Right lobe of liver (tissue), 6 donors: ENCODE results near the gene KCNG4. TPM values are rescaled to one million over a fixed set of nuclear protein-coding genes. Genes with fewer than 3 reads are reported as not detected.

Source experiments
- ATAC-seq, 4 donors: fragments of 200-7000 bp; cut with Tn5 transposase; one replicate each; pipeline ENCODE4 v1.9.1; 2020; ENCODE audit warnings: mild to moderate bottlenecking in 4 of 4, moderate library complexity in 4 of 4
- DNase-seq, 3 donors: peaks; one replicate each; pipeline ENCODE4 v3.0.0-alpha.2; 2020
- H3K27ac ChIP-seq, 3 donors: fragments of 200-600 bp; one replicate each; pipeline ENCODE4 v1.8.0; 2022
- H3K27me3 ChIP-seq, 2 donors: fragments of 200-600 bp; one replicate each; pipeline ENCODE4 v1.8.0; 2022
- H3K36me3 ChIP-seq, 4 donors: fragments of 200-600 bp; sonication (generic) in 1 of 4; one replicate each; pipeline versions ENCODE4 v1.5.1 to v1.8.0; 2017 to 2022; ENCODE audit warnings: control low read depth in 1 of 4
- H3K4me1 ChIP-seq, 4 donors: fragments of 200-600 bp; sonication (generic) in 1 of 4; one replicate each; pipeline versions ENCODE4 v1.5.1 to v1.8.0; 2017 to 2022; ENCODE audit warnings: control low read depth in 1 of 4
- H3K4me3 ChIP-seq, 3 donors: fragments of 200-600 bp; one replicate each; pipeline ENCODE4 v1.8.0; 2022
- H3K9me3 ChIP-seq, 4 donors: fragments of 200-600 bp; sonication (generic) in 1 of 4; one replicate each; pipeline versions ENCODE4 v1.5.1 to v1.8.0; 2017 to 2022; ENCODE audit warnings: control low read depth in 1 of 4
- CTCF ChIP-seq, 4 donors: fragments of 200-600 bp in 3 of 4; fragments of 450-650 bp in 1 of 4; IDR thresholded peaks; one replicate each; pipeline versions ENCODE4 v1.5.1 to v1.8.0; 2016 to 2022; ENCODE audit warnings: antibody characterized with exemption in 4 of 4, mild to moderate bottlenecking in 2 of 4
- POLR2A ChIP-seq: fragments of 450-650 bp; IDR thresholded peaks from one replicate; pipeline ENCODE4 v1.6.1; 2017; ENCODE audit warnings: antibody characterized with exemption, mild to moderate bottlenecking
- WGBS: methylation state at CpG from one replicate; pipeline ENCODE4 v1.1.6; 2018; ENCODE audit warnings: low coverage, low lambda C conversion rate; ENCODE audit not compliant: insufficient coverage; ENCODE audit errors: missing lambda C conversion rate; 5-methylcytosine and 5-hydroxymethylcytosine counted together
- intact Hi-C, 2 donors: fragments of 100-400 bp; cut with DNase I; formaldehyde crosslinking; loops; one replicate each; pipeline versions ENCODE4 v1.11.2 to v1.14.1; 2022
- total RNA-seq, 6 experiments: library from RNA; depleted of rRNA in 2 of 6; stranded (reverse); fragments of >200 nt in 2 of 6; fragmentation: NEBNext Ultra II Directional in 3 of 6; extraction: Animal tissue kit (Norgen Biotek cat#: 25700) in 3 of 6; gene quantifications; one replicate each; pipeline versions ENCODE4 v1.1.0 to v1.2.4, GENCODE V29; 2016 to 2023
- donor health status: DM: no; HTN: yes; CAD: no.
- donor health status: DM: no; HTN: no; CAD: no.
- donor health status: DM: no; HTN: no; CAD: no.
- donor health status: DM: no; HTN: yes; CAD: no.
- donor health status: DM: no; HTN: yes; CAD: no.

The KCNG4 gene
- total RNA-seq, 6 experiments from 2014 or later = not detected

- Histone ChIP-seq H3K9me3 (no peaks in the 10 kb centered on the region), H3K4me3 (no peak overlapping the region), H3K4me1 (no peaks in the 10 kb centered on the region), H3K27me3 (no peaks in the 10 kb centered on the region), H3K36me3 (no peaks in the 10 kb centered on the region), H3K27ac (no peak overlapping the region)
- ATAC-seq (no peak), DNase-seq (no peak)
- TF ChIP-seq CTCF (IDR thresholded peaks at IDR 0.05) (no peak), POLR2A (no peak)
- intact Hi-C loops = no loop called here
- 67% methylated on average over 3 of the region's 4 CpGs for WGBS
Observed at GRCh38 chr16:84253173-84253572, 13.4 kb upstream of the KCNG4 start.

GRCh38 chr16:84252184-84252583 is 12.4 kb upstream of the KCNG4 start:
- intact Hi-C loops = no loop called here
- no peaks in the 10 kb centered on the region for H3K4me1 ChIP-seq
- TF ChIP-seq POLR2A (no peak), CTCF (IDR thresholded peaks at IDR 0.05) (no peak)
- no peak overlapping the region for H3K27ac ChIP-seq
- no peaks in the 10 kb centered on the region for H3K9me3 ChIP-seq
- H3K27me3 ChIP-seq = no peaks in the 10 kb centered on the region
- H3K4me3 ChIP-seq = no peak overlapping the region
- ATAC-seq (no peak), DNase-seq (no peak)
- WGBS = 52% methylated on average over 7 of the region's 7 CpGs
- no peaks in the 10 kb centered on the region for H3K36me3 ChIP-seq

DNA sequence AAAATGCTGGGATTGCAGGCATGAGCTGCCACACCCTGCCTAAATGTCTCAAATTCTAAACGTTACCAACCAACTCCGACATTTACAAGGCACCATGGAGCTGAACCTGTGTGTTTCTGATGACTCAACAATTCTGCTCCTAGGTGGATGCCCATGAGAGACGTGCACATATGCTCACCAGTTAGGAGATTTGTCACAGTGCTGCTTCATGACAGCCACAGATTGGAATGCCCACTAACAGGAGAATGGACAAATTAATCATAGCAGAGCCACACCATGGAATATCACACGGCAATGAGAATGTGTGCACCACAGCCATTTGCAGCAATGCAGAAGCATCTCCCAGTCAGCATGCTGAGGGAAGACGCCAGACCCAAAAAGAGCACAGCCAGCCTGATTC is 8.0 kb upstream of the KCNG4 start:
- Histone ChIP-seq H3K9me3 (no peaks in the 10 kb centered on the region), H3K4me1 (no peaks in the 10 kb centered on the region), H3K27ac (no peak overlapping the region), H3K36me3 (no peaks in the 10 kb centered on the region), H3K4me3 (no peak overlapping the region), H3K27me3 (no peaks in the 10 kb centered on the region)
- 60% methylated on average over 3 of the region's 5 CpGs for WGBS
- intact Hi-C loops = no loop called here
- TF ChIP-seq POLR2A = no peak
- no peak for TF ChIP-seq CTCF (IDR thresholded peaks at IDR 0.05)
- DNase-seq (no peak), ATAC-seq (no peak)

DNA sequence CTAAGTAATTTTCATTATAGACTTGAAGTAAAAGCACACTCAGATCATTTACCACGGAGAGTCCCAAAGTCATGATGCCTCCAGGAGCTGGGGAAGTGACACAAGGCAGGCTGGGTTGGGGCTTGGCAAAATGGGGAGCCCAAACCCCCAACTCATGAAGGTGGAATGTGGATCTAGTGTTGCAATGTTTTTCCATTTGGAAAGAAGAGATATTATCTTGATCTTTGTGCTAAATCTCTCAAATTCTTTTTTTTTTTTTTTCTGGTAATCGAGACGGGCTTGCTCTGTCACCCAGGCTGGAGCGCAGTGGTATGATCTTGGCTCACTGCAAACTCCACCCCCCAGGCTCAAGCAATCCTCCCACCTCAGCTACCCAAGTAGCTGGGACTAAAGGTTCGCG is 7.5 kb upstream of the KCNG4 start:
- H3K4me1 ChIP-seq = no peaks in the 10 kb centered on the region
- no peak overlapping the region for H3K27ac ChIP-seq
- no peaks in the 10 kb centered on the region for H3K36me3 ChIP-seq
- TF ChIP-seq POLR2A = no peak
- TF ChIP-seq CTCF (IDR thresholded peaks at IDR 0.05) = no peak
- intact Hi-C loops = no loop called here
- DNase-seq (no peak), ATAC-seq (no peak)
- no peaks in the 10 kb centered on the region for H3K9me3 ChIP-seq
- H3K4me3 ChIP-seq = no peak overlapping the region
- WGBS = 69% methylated on average over 5 of the region's 6 CpGs
- H3K27me3 ChIP-seq = no peaks in the 10 kb centered on the region

GRCh38 chr16:84246679-84247077 is 6.9 kb upstream of the KCNG4 start:
- DNase-seq (no peak), ATAC-seq (no peak)
- no peaks in the 10 kb centered on the region for H3K36me3 ChIP-seq
- no peak for TF ChIP-seq POLR2A
- no peak for TF ChIP-seq CTCF (IDR thresholded peaks at IDR 0.05)
- H3K9me3 ChIP-seq = no peaks in the 10 kb centered on the region
- H3K27me3 ChIP-seq = no peaks in the 10 kb centered on the region
- intact Hi-C loops = no loop called here
- no peak overlapping the region for H3K4me3 ChIP-seq
- no peak overlapping the region for H3K27ac ChIP-seq
- WGBS = 30% methylated on average over 4 of the region's 5 CpGs
- H3K4me1 ChIP-seq = no peaks in the 10 kb centered on the region
